OCI-LY7 (cell line): ENCODE measurements around the gene SWSAP1. TPM values are rescaled to one million over a fixed set of nuclear protein-coding genes. Genes with fewer than 3 reads are reported as not detected.

ENCODE experiments used
- BruUV-seq: library from RNA; stranded (reverse); fragments of 400-500 nt; replicated peaks from 2 replicates; lab custom pipeline; 2021; lab: Mats Ljungman, UMichigan
- CTCF ChIA-PET: fragments of 300-600 bp; sonication (Branson Sonifier 250); formaldehyde crosslinking; loops from one replicate; lab custom pipeline; 2022; ENCODE audit warnings: antibody characterized with exemption; ENCODE audit not compliant: unreplicated experiment; lab: Charles Lee
- POLR2A ChIA-PET: fragments of 300-600 bp; sonication (Branson Sonifier 250); formaldehyde crosslinking; loops from one replicate; lab custom pipeline; 2022; ENCODE audit warnings: antibody characterized with exemption; lab: Charles Lee
- DNase-seq: peaks from one replicate; pipeline ENCODE4 v3.0.0-alpha.2; 2015; ENCODE audit warnings: low spot score
- H2AFZ ChIP-seq: fragments of 200-600 bp; sonication (generic), shearing (Covaris generic); 2 replicates; pipeline ENCODE4 v1.6.1; 2014; ENCODE audit warnings: mild to moderate bottlenecking, antibody characterized with exemption, low read length, moderate library complexity
- H3K27ac ChIP-seq: fragments of 200-600 bp; sonication (generic); 2 replicates; pipeline ENCODE4 v1.5.1; 2014; ENCODE audit warnings: mixed run types, low read depth, mild to moderate bottlenecking, moderate library complexity, low read length, inconsistent platforms; ENCODE audit not compliant: poor library complexity, severe bottlenecking
- H3K36me3 ChIP-seq: fragments of 200-600 bp; sonication (generic); 2 replicates; pipeline ENCODE4 v1.6.1; 2014; ENCODE audit warnings: mild to moderate bottlenecking, antibody characterized with exemption, low read length, moderate library complexity, mixed read lengths; ENCODE audit not compliant: insufficient read depth
- H3K4me1 ChIP-seq: fragments of 200-600 bp; sonication (generic); 2 replicates; pipeline ENCODE4 v1.5.1; 2014; ENCODE audit warnings: mild to moderate bottlenecking, low read length; ENCODE audit not compliant: insufficient read depth, poor library complexity, severe bottlenecking
- H3K4me2 ChIP-seq: fragments of 200-600 bp; sonication (generic); 2 replicates; pipeline ENCODE4 v1.6.1; 2014; ENCODE audit warnings: mild to moderate bottlenecking, low read length
- H3K4me3 ChIP-seq: fragments of 200-600 bp; sonication (generic); 2 replicates; pipeline ENCODE4 v1.5.1; 2014; ENCODE audit warnings: mild to moderate bottlenecking, low read depth, low read length; ENCODE audit not compliant: poor library complexity, severe bottlenecking
- H3K79me2 ChIP-seq: fragments of 200-600 bp; sonication (generic); 2 replicates; pipeline ENCODE4 v1.6.1; 2016; ENCODE audit warnings: low read depth, mild to moderate bottlenecking, low read length, moderate library complexity, mixed read lengths; ENCODE audit not compliant: insufficient read depth
- H3K9me2 ChIP-seq: fragments of 200-600 bp; sonication (generic); 2 replicates; pipeline ENCODE4 v1.6.1; 2016; ENCODE audit warnings: mild to moderate bottlenecking, low read length, mixed read lengths; ENCODE audit not compliant: insufficient read depth
- H3K9me3 ChIP-seq: fragments of 200-600 bp; sonication (generic); 2 replicates; pipeline ENCODE4 v1.6.1; 2014; ENCODE audit warnings: mild to moderate bottlenecking, mixed run types, low read length, mixed read lengths
- H4K20me1 ChIP-seq: fragments of 200-600 bp; sonication (generic); 2 replicates; pipeline ENCODE4 v1.6.1; 2014; ENCODE audit warnings: mild to moderate bottlenecking, antibody characterized with exemption, low read length, moderate library complexity, mixed read lengths; ENCODE audit not compliant: insufficient read depth
- EZH2phosphoT487 ChIP-seq: fragments of 200-600 bp; sonication (generic); IDR thresholded peaks from 2 replicates; pipeline ENCODE4 v1.6.1; 2018; ENCODE audit warnings: low read depth, borderline replicate concordance, mild to moderate bottlenecking, mixed run types, antibody characterized with exemption, low read length, moderate library complexity, mixed read lengths
- intact Hi-C: fragments of 100-400 bp; cut with micrococcal nuclease; formaldehyde crosslinking; loops from one replicate; pipeline ENCODE4 v1.10.0; 2022; ENCODE audit not compliant: unreplicated experiment
- total RNA-seq, 2 experiments: library from RNA; depleted of rRNA in 1 of 2; stranded (reverse); fragments of >200 nt in 1 of 2; shearing (Covaris generic) in 1 of 2; gene quantifications; 2 replicates each; pipeline ENCODE4 v1.2.3, GENCODE V29; 2014 to 2022
- TF ChIP-seq, protein P1 (sequence below): fragments of 200-600 bp; sonication (generic); conservative IDR thresholded peaks from 2 replicates; pipeline ENCODE4 v1.5.1; 2014; ENCODE audit warnings: mild to moderate bottlenecking, antibody characterized with exemption, low read length, moderate library complexity, mixed read lengths

SWSAP1 gene
- total RNA-seq, 2 experiments from 2014 or later = 5.6 to 6.8 TPM

DNA sequence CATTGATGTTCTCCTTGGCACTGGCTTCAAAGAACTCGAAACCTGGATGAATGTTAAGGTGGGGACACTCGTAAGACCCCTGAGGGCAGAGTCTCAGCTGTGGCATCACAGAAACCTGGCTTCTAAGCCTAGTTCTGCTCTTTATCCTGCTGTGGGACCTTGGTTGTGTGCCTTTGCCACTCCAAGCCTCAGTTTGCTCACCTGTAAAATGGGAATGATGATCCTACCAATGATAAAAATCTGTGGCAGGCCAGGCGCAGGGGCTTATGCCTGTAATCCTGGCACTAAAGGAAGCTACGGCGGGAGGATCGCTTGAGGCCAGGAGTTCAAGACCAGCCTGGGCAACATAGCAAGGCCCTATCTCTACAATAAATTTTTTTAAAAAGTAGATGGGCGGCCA is 48.9 kb upstream of the SWSAP1 start:
- POLR2A ChIA-PET = no interaction called here
- BruUV-seq = no TSS peak
- H4K20me1 ChIP-seq = no peaks in the 10 kb centered on the region
- H3K36me3 ChIP-seq = no peaks in the 10 kb centered on the region
- H3K4me1 ChIP-seq = peaks cover 11% of the 10 kb centered on the region
- H3K9me2 ChIP-seq = no peaks in the 10 kb centered on the region
- CTCF ChIA-PET = no interaction called here
- H3K9me3 ChIP-seq = no peaks in the 10 kb centered on the region
- no peak for DNase-seq
- no peak overlapping the region for H3K4me2 ChIP-seq
- no peaks in the 10 kb centered on the region for H3K79me2 ChIP-seq
- H3K4me3 ChIP-seq = no peak overlapping the region
- H3K27ac ChIP-seq = no peak overlapping the region
- intact Hi-C loops = no loop called here
- TF ChIP-seq, protein P1, sequence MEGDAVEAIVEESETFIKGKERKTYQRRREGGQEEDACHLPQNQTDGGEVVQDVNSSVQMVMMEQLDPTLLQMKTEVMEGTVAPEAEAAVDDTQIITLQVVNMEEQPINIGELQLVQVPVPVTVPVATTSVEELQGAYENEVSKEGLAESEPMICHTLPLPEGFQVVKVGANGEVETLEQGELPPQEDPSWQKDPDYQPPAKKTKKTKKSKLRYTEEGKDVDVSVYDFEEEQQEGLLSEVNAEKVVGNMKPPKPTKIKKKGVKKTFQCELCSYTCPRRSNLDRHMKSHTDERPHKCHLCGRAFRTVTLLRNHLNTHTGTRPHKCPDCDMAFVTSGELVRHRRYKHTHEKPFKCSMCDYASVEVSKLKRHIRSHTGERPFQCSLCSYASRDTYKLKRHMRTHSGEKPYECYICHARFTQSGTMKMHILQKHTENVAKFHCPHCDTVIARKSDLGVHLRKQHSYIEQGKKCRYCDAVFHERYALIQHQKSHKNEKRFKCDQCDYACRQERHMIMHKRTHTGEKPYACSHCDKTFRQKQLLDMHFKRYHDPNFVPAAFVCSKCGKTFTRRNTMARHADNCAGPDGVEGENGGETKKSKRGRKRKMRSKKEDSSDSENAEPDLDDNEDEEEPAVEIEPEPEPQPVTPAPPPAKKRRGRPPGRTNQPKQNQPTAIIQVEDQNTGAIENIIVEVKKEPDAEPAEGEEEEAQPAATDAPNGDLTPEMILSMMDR = no peak
- no peak for TF ChIP-seq EZH2phosphoT487
- no peak overlapping the region for H2AFZ ChIP-seq

DNA sequence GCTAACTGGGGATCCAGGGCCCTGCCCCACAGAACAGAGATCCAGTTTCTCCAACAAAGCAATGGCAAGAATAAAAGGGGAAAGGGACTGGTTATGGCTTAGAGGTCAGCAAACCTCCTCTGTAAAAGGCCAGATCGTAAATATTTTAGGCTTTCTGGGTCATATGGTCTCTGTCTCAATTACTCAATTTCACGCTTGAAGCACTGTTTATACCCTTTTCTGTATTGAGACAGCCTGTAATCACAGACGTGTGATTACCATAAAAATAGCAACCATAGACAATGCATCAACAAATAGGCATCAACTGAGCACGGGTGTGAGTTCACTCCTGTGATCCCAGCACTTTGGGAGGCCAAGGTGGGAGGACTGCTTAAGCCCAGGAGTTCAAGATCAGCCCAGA is 44.3 kb upstream of the SWSAP1 start:
- no peaks in the 10 kb centered on the region for H3K9me3 ChIP-seq
- H3K79me2 ChIP-seq = no peaks in the 10 kb centered on the region
- no peaks in the 10 kb centered on the region for H4K20me1 ChIP-seq
- no peak for DNase-seq
- ChIA-PET CTCF (no interaction called here), POLR2A (no interaction called here)
- no peaks in the 10 kb centered on the region for H3K4me1 ChIP-seq
- BruUV-seq = no TSS peak
- intact Hi-C loops = no loop called here
- H3K4me2 ChIP-seq = no peak overlapping the region
- H3K36me3 ChIP-seq = no peaks in the 10 kb centered on the region
- H3K27ac ChIP-seq = no peak overlapping the region
- no peaks in the 10 kb centered on the region for H3K9me2 ChIP-seq
- no peak overlapping the region for H2AFZ ChIP-seq
- TF ChIP-seq EZH2phosphoT487 = no peak
- TF ChIP-seq, protein P1 = no peak
- H3K4me3 ChIP-seq = no peak overlapping the region

DNA sequence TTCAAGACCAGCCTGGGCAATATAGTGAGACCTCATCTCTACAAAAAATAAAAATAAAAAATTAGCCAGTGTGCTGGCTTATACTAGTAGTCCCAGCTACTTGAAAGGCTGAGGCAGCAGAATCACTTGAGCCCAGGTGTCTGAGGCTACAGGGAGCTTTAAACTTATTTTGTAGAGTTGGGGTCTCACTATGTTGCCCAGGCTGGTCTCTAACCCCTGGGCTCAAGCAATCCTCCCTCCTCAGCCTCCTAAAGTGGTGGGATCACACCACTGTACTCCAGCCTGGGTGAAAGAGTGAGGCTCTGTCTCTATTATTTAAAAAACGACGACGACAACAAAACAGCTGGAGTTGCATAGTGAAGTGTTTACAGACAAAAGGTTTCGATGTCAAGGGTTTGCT is 43.0 kb upstream of the SWSAP1 start:
- H3K4me3 ChIP-seq = no peak overlapping the region
- H3K9me3 ChIP-seq = no peaks in the 10 kb centered on the region
- no peak for DNase-seq
- ChIA-PET POLR2A (no interaction called here), CTCF (no interaction called here)
- no peak overlapping the region for H3K4me2 ChIP-seq
- H3K36me3 ChIP-seq = no peaks in the 10 kb centered on the region
- H3K4me1 ChIP-seq = no peaks in the 10 kb centered on the region
- no peaks in the 10 kb centered on the region for H3K9me2 ChIP-seq
- H3K27ac ChIP-seq = no peak overlapping the region
- TF ChIP-seq EZH2phosphoT487 = no peak
- TF ChIP-seq, protein P1 = no peak
- intact Hi-C loops = no loop called here
- no peaks in the 10 kb centered on the region for H4K20me1 ChIP-seq
- no peaks in the 10 kb centered on the region for H3K79me2 ChIP-seq
- BruUV-seq = no TSS peak
- H2AFZ ChIP-seq = no peak overlapping the region
